Activated naive CD4-positive, alpha-beta T cell treated with anti-CD3 and anti-CD28 coated beads, Interleukin-2, amount 50 U/mL, for 24 hours (primary cell): ENCODE data around the gene STRN4.

Source experiments
- H3K27ac Mint-ChIP-seq: one replicate; pipeline ENCODE4 v1.8.0; 2021; ENCODE audit warnings: mild to moderate bottlenecking, mixed read lengths
- H3K27me3 Mint-ChIP-seq: one replicate; pipeline ENCODE4 v1.8.0; 2021; ENCODE audit warnings: mixed read lengths
- H3K36me3 Mint-ChIP-seq: one replicate; pipeline ENCODE4 v1.8.0; 2021; ENCODE audit warnings: mixed read lengths
- H3K4me1 Mint-ChIP-seq: one replicate; pipeline ENCODE4 v1.8.0; 2021; ENCODE audit warnings: mixed read lengths
- H3K4me3 Mint-ChIP-seq: one replicate; pipeline ENCODE4 v1.8.0; 2021; ENCODE audit warnings: mild to moderate bottlenecking, mixed read lengths
- H3K9me3 Mint-ChIP-seq: one replicate; pipeline ENCODE4 v1.8.0; 2021; ENCODE audit warnings: mixed read lengths

The STRN4 gene

GRCh38 chr19:46725859-46726393 is 20.3 kb downstream of the STRN4 start:
- no peak overlapping the region for H3K4me3 Mint-ChIP-seq
- peaks cover 11% of the 10 kb centered on the region for H3K36me3 Mint-ChIP-seq
- H3K27ac Mint-ChIP-seq: no peak overlapping the region
- no peaks in the 10 kb centered on the region for H3K27me3 Mint-ChIP-seq
- H3K9me3 Mint-ChIP-seq: no peaks in the 10 kb centered on the region
- peaks cover 16% of the 10 kb centered on the region for H3K4me1 Mint-ChIP-seq

GRCh38 chr19:46725036-46725820 is 21.0 kb downstream of the STRN4 start:
- H3K27me3 Mint-ChIP-seq: no peaks in the 10 kb centered on the region
- no peak overlapping the region for H3K4me3 Mint-ChIP-seq
- no peak overlapping the region for H3K27ac Mint-ChIP-seq
- H3K9me3 Mint-ChIP-seq: no peaks in the 10 kb centered on the region
- peaks cover 20% of the 10 kb centered on the region for H3K4me1 Mint-ChIP-seq
- peaks cover 11% of the 10 kb centered on the region for H3K36me3 Mint-ChIP-seq

- Mint-ChIP-seq H3K9me3 (no peaks in the 10 kb centered on the region), H3K27me3 (no peaks in the 10 kb centered on the region), H3K4me3 (no peak overlapping the region), H3K27ac (no peak overlapping the region), H3K36me3 (peaks cover 11% of the 10 kb centered on the region), H3K4me1 (peaks cover 20% of the 10 kb centered on the region)
These were observed 21.8 kb downstream of the STRN4 start for GRCh38 chr19:46724468-46724867.

GRCh38 chr19:46723471-46723870 is 22.8 kb downstream of the STRN4 start:
- Mint-ChIP-seq H3K4me1 (peaks cover 20% of the 10 kb centered on the region), H3K4me3 (no peak overlapping the region), H3K36me3 (peaks cover 7% of the 10 kb centered on the region), H3K9me3 (no peaks in the 10 kb centered on the region), H3K27me3 (no peaks in the 10 kb centered on the region), H3K27ac (no peak overlapping the region)

- H3K4me1 Mint-ChIP-seq: peaks cover 24% of the 10 kb centered on the region
- no peak overlapping the region for H3K4me3 Mint-ChIP-seq
- H3K9me3 Mint-ChIP-seq: no peaks in the 10 kb centered on the region
- H3K27ac Mint-ChIP-seq: no peak overlapping the region
- H3K36me3 Mint-ChIP-seq: peaks cover 7% of the 10 kb centered on the region
- H3K27me3 Mint-ChIP-seq: no peaks in the 10 kb centered on the region
These were observed 23.2 kb downstream of the STRN4 start for GRCh38 chr19:46723023-46723461.

GRCh38 chr19:46722421-46723022 is 23.7 kb downstream of the STRN4 start:
- Mint-ChIP-seq H3K4me3 (no peak overlapping the region), H3K9me3 (no peaks in the 10 kb centered on the region), H3K27ac (no peak overlapping the region), H3K4me1 (peaks cover 29% of the 10 kb centered on the region), H3K27me3 (no peaks in the 10 kb centered on the region), H3K36me3 (peaks cover 7% of the 10 kb centered on the region)

GRCh38 chr19:46722004-46722380 is 24.3 kb downstream of the STRN4 start:
- Mint-ChIP-seq H3K27me3 (no peaks in the 10 kb centered on the region), H3K4me1 (peaks cover 29% of the 10 kb centered on the region), H3K9me3 (no peaks in the 10 kb centered on the region), H3K27ac (no peak overlapping the region), H3K4me3 (no peak overlapping the region), H3K36me3 (peaks cover 7% of the 10 kb centered on the region)

GRCh38 chr19:46721269-46722003 is 24.8 kb downstream of the STRN4 start:
- Mint-ChIP-seq H3K27ac (no peak overlapping the region), H3K36me3 (peaks cover 7% of the 10 kb centered on the region), H3K4me3 (no peak overlapping the region), H3K4me1 (peaks cover 29% of the 10 kb centered on the region), H3K9me3 (no peaks in the 10 kb centered on the region), H3K27me3 (no peaks in the 10 kb centered on the region)

GRCh38 chr19:46720503-46721239 is 25.6 kb downstream of the STRN4 start:
- peaks cover 3% of the 10 kb centered on the region for H3K36me3 Mint-ChIP-seq
- peak overlapping the region; percentile 59 for H3K27ac Mint-ChIP-seq
- no peaks in the 10 kb centered on the region for H3K9me3 Mint-ChIP-seq
- no peaks in the 10 kb centered on the region for H3K27me3 Mint-ChIP-seq
- H3K4me1 Mint-ChIP-seq: peaks cover 30% of the 10 kb centered on the region
- H3K4me3 Mint-ChIP-seq: no peak overlapping the region

- Mint-ChIP-seq H3K27ac (peak overlapping the region; percentile 86), H3K4me3 (no peak overlapping the region), H3K4me1 (peaks cover 36% of the 10 kb centered on the region), H3K27me3 (no peaks in the 10 kb centered on the region), H3K36me3 (peaks cover 3% of the 10 kb centered on the region), H3K9me3 (no peaks in the 10 kb centered on the region)
These were observed 26.4 kb downstream of the STRN4 start for GRCh38 chr19:46719629-46720502.

GRCh38 chr19:46718934-46719622 is 27.2 kb downstream of the STRN4 start:
- H3K4me1 Mint-ChIP-seq: peaks cover 36% of the 10 kb centered on the region
- no peaks in the 10 kb centered on the region for H3K9me3 Mint-ChIP-seq
- peak overlapping the region; percentile 23 for H3K4me3 Mint-ChIP-seq
- no peaks in the 10 kb centered on the region for H3K27me3 Mint-ChIP-seq
- peak overlapping the region; percentile 86 for H3K27ac Mint-ChIP-seq
- H3K36me3 Mint-ChIP-seq: peaks cover 2% of the 10 kb centered on the region

GRCh38 chr19:46718157-46718933 is 27.9 kb downstream of the STRN4 start:
- no peaks in the 10 kb centered on the region for H3K27me3 Mint-ChIP-seq
- H3K36me3 Mint-ChIP-seq: peaks cover 2% of the 10 kb centered on the region
- peaks cover 42% of the 10 kb centered on the region for H3K4me1 Mint-ChIP-seq
- H3K9me3 Mint-ChIP-seq: no peaks in the 10 kb centered on the region
- H3K4me3 Mint-ChIP-seq: peak overlapping the region; percentile 96
- H3K27ac Mint-ChIP-seq: peak overlapping the region; percentile 90

- Mint-ChIP-seq H3K27ac (peak overlapping the region; percentile 90), H3K36me3 (peaks cover 2% of the 10 kb centered on the region), H3K9me3 (no peaks in the 10 kb centered on the region), H3K4me1 (peaks cover 47% of the 10 kb centered on the region), H3K4me3 (peak overlapping the region; percentile 96), H3K27me3 (no peaks in the 10 kb centered on the region)
These were observed 28.5 kb downstream of the STRN4 start for GRCh38 chr19:46717716-46718143.
